A549 treated with ZK216348 at 1 μM for 4 hours (cell line): ENCODE data around the gene LBR. TPM values are rescaled to one million over a fixed set of nuclear protein-coding genes. Genes with fewer than 3 reads are reported as not detected.

Experiments used
- total RNA-seq: library from RNA; stranded (reverse); fragments of 200-300 nt; extraction: Qiagen RNA extraction; gene quantifications from 5 replicates; pipeline ENCODE4 v1.2.3, GENCODE V29; 2022; ENCODE audit warnings: low read depth

LBR gene
- total RNA-seq: 23.5 to 46.2 TPM (median 38.4 TPM) in 5 replicates

GRCh38 chr1:225427235-225428067 is at the start of gene LBR:
Gene LBR (minus strand): TSS chr1:225428038. CDS start chr1:225424075, 3,963 bp downstream.

Other genes starting within 250 kb of the LBR start
- 58.0 to 98.7 TPM (median 83.0 TPM) in 5 replicates for gene ENAH, start 225.1 kb upstream of the LBR start, total RNA-seq